Spleen (tissue), 7 donors: Measurements from ENCODE around the gene EBLN2.

Experiments
- CTCF ChIP-seq, 11 experiments: fragments of 200-600 bp in 7 of 11; fragments of 450-650 bp in 4 of 11; sonication (generic) in 4 of 11; IDR thresholded peaks in 8 of 11; conservative IDR thresholded peaks in 3 of 11; 1 replicate in 7 of 11; 2 replicates in 4 of 11; pipeline versions ENCODE4 v1.4.0 to v1.8.0; 2016 to 2021; ENCODE audit warnings: antibody characterized with exemption in 11 of 11, inconsistent platforms in 4 of 11, mild to moderate bottlenecking in 1 of 11
- POLR2AphosphoS5 ChIP-seq, 3 donors: sonication (generic); formaldehyde crosslinking; IDR thresholded peaks; one replicate each; pipeline ENCODE4 v1.5.1; 2017; ENCODE audit warnings: antibody characterized with exemption in 3 of 3
- donor health status: DM: no; HTN: no; CAD: no; lungs with moderate emphysema.
- donor health status: DM: no; HTN: no; CAD: no.
- donor health status: DM: no; HTN: no; CAD: no.

DNA sequence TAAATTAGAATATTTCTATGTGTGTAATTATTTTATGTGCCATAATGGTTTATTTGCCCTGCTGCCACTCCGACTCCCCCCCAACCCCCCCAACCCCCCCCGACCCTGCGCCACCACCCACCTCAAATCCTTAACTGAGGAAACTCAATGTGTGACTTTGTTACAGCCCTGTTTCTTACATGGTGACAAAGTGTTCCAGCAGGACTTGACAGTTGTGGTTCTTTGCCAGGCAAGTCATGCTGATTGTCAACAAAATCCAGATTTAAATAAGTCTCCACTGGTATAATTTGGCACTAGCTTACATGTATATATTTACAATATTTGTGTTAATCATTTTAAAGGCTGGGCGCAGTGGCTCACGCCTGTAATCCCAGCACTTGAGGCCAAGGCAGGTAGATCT is 7.7 kb downstream of the EBLN2 start:
- no peak for TF ChIP-seq CTCF (IDR thresholded peaks at IDR 0.05 in 8 of 11, conservative IDR thresholded peaks at IDR 0.05 in 3 of 11)
- no peak for TF ChIP-seq POLR2AphosphoS5 (IDR thresholded peaks at IDR 0.05)
